ENCODE results near the gene GNAQ.

Gene GNAQ

GRCh38 chr9:77949751-77950436 lies 81.7 kb downstream of the GNAQ start:
- in situ Hi-C loops (cut with MboI; ENCODE audit: low sequenced_read_pairs) = no loop called here

DNA sequence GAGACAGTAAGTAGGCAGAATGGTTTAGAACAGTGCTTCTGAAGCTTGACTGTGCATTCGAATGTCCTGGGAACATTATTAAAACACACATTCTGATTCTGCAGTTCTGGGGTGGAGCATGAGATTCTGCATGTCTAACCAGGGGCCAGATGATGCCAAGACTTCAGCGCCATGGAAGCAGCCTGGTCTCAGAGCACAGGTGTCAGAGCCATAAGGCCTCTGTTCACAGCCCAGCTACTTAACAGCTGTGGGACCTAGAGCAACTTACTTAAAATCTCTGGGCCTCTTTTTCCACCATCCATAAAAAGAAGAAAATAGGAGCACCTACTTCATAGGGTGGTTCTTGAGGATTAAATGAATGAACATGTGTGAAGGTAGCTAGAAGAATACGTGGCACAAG lies 84.0 kb downstream of the GNAQ start:
- in situ Hi-C loops (cut with MboI; ENCODE audit: low sequenced_read_pairs) = no loop called here

- in situ Hi-C loops (cut with MboI; ENCODE audit: low sequenced_read_pairs) = no loop called here
Observed at GRCh38 chr9:77946969-77947620, 84.5 kb downstream of the GNAQ start.

- in situ Hi-C loops (cut with MboI; ENCODE audit: low sequenced_read_pairs) = no loop called here
Observed at GRCh38 chr9:77946296-77946695, 85.3 kb downstream of the GNAQ start.

DNA sequence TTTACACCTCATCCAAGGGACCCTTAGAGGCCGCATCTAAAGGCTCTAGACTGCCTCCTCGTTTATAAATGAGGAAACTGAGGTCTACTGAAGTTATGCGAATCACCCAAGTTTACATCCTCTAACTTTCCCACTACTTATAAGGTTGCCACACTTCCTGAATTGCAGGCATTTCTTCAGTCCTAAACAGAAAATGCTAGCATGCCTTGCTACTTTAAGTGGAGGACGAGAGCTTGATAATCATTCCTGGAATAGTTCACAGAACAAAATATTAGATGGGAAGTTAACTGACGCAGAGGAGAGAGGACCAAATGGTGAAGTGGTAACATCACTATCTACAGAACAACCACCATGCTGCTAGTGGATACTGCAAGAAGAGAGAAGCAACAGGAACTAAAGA lies 85.8 kb downstream of the GNAQ start:
- in situ Hi-C loops (cut with MboI; ENCODE audit: low sequenced_read_pairs) = no loop called here

- in situ Hi-C loops (cut with MboI; ENCODE audit: low sequenced_read_pairs) = no loop called here
Observed at GRCh38 chr9:77944556-77945243, 86.9 kb downstream of the GNAQ start.

DNA sequence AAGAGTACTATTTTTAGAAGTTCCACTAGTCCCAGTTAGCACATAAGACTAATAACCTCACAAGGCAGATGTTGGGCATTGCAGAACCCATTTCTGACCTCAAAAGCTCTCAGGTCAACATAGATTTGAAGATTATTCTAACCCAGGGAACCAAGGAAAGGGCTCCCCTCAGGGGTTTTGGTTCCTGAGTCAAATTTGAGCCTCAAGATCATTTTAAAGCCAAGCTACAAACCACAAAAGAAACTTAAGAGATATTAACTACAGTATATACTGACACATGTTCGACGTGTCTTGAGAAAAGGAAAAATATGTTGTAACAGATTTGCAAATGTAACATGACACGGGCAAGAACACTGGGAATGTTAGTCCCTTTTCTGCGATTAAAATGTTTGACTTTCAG lies 88.6 kb downstream of the GNAQ start:
- in situ Hi-C loops (cut with MboI; ENCODE audit: low sequenced_read_pairs) = no loop called here

DNA sequence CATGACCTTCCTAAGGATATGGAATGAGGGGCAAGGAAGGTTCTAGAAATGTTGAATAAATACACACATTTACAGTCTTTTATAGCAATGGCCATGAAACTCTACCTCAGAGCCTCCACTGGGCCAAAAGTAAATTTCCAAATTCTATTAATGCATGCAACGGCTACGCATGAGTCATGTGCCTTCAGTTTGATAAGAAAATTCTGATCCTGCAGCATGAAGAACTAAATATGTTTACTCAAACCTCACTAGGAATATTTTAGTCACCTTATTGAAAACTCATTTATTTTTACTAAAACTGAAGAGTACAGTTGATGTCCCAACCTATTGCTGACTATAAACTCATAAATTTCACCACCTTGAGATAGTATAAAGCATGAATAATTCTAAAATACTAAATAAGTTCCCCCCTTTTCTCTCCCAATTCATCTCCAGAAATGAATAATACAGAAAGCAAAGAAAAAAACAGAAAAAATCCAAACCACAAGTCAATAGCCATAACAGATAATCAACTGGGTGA lies 92.4 kb downstream of the GNAQ start:
- in situ Hi-C loops (cut with MboI; ENCODE audit: low sequenced_read_pairs) = no loop called here

GRCh38 chr9:77938163-77938562 lies 93.4 kb downstream of the GNAQ start:
- in situ Hi-C loops (cut with MboI; ENCODE audit: low sequenced_read_pairs) = no loop called here

GRCh38 chr9:77935974-77936373 lies 95.6 kb downstream of the GNAQ start:
- in situ Hi-C loops (cut with MboI; ENCODE audit: low sequenced_read_pairs) = no loop called here

DNA sequence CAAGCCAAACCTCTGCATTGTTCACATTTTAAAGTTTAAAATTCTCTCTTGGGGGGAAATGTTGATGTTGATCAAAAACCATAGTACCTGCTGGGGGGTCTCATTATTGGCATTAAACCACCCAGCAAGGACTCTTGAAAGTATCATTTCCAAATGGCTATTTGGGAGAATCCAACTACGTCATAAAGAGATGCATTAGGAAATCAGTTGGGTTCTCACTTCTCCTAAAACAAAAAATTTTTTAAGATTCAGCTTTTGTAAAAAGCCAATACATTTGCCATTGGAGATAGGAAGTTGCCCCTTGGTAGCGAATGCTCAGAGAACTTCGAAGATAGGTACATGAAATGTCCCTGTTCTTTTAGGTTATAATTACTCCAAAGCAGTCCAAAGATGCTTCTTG lies 96.4 kb downstream of the GNAQ start:
- in situ Hi-C loops (cut with MboI; ENCODE audit: low sequenced_read_pairs) = no loop called here

DNA sequence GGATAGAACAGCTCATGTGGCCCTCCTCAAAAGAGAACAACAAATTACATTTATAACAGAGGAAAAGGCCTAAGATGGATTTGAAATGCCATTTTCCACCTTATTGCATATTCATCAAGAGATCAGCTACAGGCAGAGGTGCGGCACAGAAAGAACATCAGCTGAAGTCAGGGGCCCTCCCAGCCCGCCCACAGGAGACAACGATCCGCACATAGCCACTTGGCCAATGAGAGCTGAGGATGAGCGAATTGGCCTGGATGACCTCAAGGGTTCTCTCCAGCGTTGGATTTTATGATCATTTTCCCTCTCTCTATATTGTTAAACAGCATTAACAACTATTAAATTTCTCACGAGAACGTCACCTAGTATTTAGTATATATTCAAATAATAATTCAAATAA lies 97.6 kb downstream of the GNAQ start:
- in situ Hi-C loops (cut with MboI; ENCODE audit: low sequenced_read_pairs) = no loop called here

DNA sequence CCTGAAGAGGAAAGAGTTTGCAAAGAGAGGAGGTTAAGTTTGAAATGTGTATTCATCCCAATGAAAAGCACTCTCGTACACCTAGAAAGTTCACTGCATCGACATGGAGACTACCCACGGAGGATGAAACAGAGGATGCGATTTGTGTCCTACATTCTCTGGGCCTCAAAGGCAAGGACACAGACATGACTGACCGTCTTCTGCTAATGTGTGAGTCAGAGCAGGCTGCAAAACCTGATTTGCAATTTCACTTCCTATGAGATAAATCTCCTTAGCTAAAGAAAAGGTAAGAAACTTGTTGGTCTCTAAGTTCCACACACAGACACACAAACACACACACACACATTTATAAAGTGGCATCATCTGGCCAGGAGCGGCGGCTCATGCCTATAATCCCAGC lies 98.6 kb downstream of the GNAQ start:
- in situ Hi-C loops (cut with MboI; ENCODE audit: low sequenced_read_pairs) = no loop called here

- in situ Hi-C loops (cut with MboI; ENCODE audit: low sequenced_read_pairs) = no loop called here
Observed at GRCh38 chr9:77929942-77930341, 101.7 kb downstream of the GNAQ start.

DNA sequence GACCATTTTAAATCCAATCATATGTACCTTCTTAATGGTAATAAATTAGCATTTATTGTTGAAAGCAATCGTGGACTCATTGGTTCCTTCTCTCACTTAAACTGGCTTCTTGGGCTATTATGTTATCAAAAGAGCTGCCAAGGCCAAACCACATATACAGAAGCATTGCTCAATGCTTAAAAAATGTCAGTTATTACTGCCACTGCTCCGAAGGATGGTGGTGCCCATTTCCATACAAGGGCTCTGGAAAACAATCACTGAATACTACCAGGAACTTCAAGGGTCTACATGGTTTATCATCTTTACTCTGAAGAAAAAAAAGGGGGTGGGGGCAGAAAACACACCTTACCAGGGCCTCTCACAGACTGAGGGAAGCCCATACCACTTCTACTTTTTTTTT lies 104.3 kb downstream of the GNAQ start:
- in situ Hi-C loops (cut with MboI; ENCODE audit: low sequenced_read_pairs) = no loop called here

- in situ Hi-C loops (cut with MboI; ENCODE audit: low sequenced_read_pairs) = no loop called here
Observed at GRCh38 chr9:77926371-77926878, 105.2 kb downstream of the GNAQ start.

DNA sequence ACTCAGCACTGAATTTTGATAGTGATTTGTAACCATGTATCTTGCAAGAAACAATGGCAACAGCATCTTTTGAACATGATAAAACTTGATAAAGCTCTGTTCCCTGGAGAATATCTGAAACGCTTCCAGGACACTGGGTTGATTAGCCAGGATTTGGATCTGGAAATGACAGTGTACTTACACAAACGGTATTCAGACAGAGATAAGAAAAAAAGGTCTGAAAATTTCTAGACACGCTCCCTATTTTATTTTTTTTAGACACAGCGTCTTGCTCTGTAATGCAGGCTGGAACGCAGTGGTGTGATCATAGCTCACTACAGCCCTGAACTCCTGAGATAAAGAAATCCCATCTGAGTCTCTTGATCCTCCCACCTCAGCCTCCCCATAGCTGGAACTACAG lies 109.0 kb downstream of the GNAQ start:
- in situ Hi-C loops (cut with MboI; ENCODE audit: low sequenced_read_pairs) = no loop called here

DNA sequence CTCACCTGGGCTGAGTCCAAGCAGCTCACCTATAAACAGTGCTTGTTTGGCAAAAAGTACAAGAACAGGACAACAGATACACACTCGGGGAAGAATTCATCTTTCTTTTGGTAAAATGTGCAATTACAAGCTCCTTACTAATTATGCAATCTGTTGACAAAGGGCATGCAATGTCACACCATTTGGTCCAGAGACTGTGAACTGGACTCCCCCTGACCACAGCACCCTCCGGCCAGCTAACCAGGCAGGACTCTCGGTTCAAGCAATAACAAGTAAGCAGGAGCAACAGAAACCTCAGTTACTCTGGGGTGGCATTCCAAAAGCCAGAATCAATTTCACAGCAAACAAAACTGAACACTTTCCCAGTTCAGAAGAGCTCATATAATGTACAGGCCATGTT lies 113.8 kb downstream of the GNAQ start:
- in situ Hi-C loops (cut with MboI; ENCODE audit: low sequenced_read_pairs) = no loop called here

- in situ Hi-C loops (cut with MboI; ENCODE audit: low sequenced_read_pairs) = no loop called here
Observed at GRCh38 chr9:77916820-77917219, 114.8 kb downstream of the GNAQ start.

DNA sequence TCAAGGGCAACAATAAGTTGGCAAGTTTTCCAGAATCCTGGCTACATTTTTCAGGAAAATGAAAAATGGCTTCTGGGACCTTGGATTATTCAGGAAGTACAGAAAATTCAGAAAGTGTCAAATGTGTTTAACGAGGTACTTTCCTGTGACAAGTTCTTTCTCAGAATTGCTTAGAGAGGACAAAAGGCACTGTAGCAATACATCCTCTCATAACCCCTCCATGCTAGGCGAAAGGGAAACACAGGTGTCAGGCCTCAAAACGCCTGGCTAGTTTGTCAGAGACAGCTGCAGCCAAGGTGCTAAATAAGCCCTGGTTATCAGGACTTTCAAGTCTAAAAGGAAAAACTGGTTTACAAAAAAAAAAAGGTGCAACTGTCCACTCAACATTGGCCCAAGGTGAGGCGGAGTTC lies 115.2 kb downstream of the GNAQ start:
- in situ Hi-C loops (cut with MboI; ENCODE audit: low sequenced_read_pairs) = no loop called here

GRCh38 chr9:77915744-77916143 lies 115.9 kb downstream of the GNAQ start:
- in situ Hi-C loops (cut with MboI; ENCODE audit: low sequenced_read_pairs) = no loop called here
